Measurements from ENCODE around the gene NDUFB11.

The NDUFB11 gene

GRCh38 chrX:47174846-47175587, 30.5 kb upstream of the NDUFB11 start:
- no peak for DNase-seq (ENCODE audit: low read depth)
- TF ChIP-seq, protein P1, sequence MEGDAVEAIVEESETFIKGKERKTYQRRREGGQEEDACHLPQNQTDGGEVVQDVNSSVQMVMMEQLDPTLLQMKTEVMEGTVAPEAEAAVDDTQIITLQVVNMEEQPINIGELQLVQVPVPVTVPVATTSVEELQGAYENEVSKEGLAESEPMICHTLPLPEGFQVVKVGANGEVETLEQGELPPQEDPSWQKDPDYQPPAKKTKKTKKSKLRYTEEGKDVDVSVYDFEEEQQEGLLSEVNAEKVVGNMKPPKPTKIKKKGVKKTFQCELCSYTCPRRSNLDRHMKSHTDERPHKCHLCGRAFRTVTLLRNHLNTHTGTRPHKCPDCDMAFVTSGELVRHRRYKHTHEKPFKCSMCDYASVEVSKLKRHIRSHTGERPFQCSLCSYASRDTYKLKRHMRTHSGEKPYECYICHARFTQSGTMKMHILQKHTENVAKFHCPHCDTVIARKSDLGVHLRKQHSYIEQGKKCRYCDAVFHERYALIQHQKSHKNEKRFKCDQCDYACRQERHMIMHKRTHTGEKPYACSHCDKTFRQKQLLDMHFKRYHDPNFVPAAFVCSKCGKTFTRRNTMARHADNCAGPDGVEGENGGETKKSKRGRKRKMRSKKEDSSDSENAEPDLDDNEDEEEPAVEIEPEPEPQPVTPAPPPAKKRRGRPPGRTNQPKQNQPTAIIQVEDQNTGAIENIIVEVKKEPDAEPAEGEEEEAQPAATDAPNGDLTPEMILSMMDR (IDR thresholded peaks at IDR 0.05; ENCODE audit: control insufficient read depth, extremely low read depth, insufficient read depth), result no peak
- no peak overlapping the region for H3K4me3 ChIP-seq (ENCODE audit: low read depth, low read length)

GRCh38 chrX:47174376-47174775, 29.9 kb upstream of the NDUFB11 start:
- TF ChIP-seq, protein P1 (IDR thresholded peaks at IDR 0.05; ENCODE audit: control insufficient read depth, extremely low read depth, insufficient read depth), result no peak
- no peak overlapping the region for H3K4me3 ChIP-seq (ENCODE audit: low read depth, low read length)
- DNase-seq (ENCODE audit: low read depth), result no peak

DNA sequence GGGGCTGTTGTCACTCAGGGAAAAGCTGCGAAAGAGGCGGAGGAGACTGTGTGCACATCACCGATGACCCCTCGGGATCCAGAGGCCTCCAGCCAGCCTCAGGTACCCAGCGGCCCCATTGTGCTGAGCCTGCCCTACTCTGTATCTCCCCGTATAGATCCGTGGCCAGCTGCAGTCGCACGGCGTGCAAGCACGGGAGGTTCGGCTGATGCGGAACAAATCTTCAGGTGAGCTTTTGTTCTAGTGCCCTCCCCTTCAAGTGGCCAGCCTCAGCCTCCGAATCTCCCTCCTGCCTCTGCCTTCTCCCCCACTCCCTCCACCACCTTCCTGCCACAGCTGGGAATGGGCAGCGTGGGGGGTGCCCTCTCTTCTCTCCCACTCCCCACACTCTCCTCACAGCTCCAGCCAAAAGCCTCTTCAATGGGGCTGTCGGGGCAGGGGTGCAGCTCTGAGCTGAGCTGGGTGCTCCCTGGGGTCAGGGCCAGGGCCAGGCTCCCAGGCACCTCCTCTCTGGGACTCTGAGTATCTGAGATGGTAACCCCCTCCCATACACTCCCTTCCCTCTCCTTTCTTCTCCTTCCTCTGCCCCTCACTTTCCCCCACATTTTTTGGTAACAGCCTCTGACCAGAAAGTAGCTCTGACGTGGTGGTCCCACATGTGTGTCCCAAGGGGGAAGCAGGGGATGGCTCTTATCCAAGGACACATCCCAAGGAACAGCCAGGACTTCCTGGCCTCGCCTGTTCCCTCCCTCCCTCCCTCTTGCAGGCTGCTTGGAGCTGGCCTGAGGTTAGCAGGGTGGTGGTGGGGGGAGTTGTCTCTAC, 28.7 kb upstream of the NDUFB11 start:
- DNase-seq (ENCODE audit: low read depth), result no peak
- TF ChIP-seq, protein P1 (IDR thresholded peaks at IDR 0.05; ENCODE audit: control insufficient read depth, extremely low read depth, insufficient read depth), result no peak
- H3K4me3 ChIP-seq (ENCODE audit: low read depth, low read length), result no peak overlapping the region

GRCh38 chrX:47172549-47172948, 28.0 kb upstream of the NDUFB11 start:
- DNase-seq (ENCODE audit: low read depth), result no peak
- H3K4me3 ChIP-seq (ENCODE audit: low read depth, low read length), result no peak overlapping the region
- TF ChIP-seq, protein P1 (IDR thresholded peaks at IDR 0.05; ENCODE audit: control insufficient read depth, extremely low read depth, insufficient read depth), result no peak

DNA sequence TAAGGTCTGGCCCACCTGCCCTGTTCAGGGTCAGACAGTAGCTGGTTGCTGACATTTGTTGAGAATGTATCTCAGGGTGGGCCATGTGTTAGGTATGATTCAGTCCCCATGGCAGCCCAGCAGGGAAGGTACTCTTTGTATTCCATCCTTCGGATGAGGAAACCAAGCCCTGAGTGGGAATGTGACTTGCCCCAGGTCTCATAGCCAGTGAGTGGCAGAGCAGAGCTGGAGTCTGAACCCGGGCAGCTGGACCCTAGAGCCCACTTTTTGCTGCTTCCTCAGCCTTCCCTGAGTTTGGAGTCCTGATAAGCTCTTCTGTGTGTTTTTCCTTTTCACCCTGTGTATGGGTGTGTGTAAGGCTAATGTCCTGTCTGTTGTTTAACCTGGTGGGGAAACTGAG, 27.5 kb upstream of the NDUFB11 start:
- H3K4me3 ChIP-seq (ENCODE audit: low read depth, low read length), result no peak overlapping the region
- DNase-seq (ENCODE audit: low read depth), result no peak
- TF ChIP-seq, protein P1 (IDR thresholded peaks at IDR 0.05; ENCODE audit: control insufficient read depth, extremely low read depth, insufficient read depth), result no peak

DNA sequence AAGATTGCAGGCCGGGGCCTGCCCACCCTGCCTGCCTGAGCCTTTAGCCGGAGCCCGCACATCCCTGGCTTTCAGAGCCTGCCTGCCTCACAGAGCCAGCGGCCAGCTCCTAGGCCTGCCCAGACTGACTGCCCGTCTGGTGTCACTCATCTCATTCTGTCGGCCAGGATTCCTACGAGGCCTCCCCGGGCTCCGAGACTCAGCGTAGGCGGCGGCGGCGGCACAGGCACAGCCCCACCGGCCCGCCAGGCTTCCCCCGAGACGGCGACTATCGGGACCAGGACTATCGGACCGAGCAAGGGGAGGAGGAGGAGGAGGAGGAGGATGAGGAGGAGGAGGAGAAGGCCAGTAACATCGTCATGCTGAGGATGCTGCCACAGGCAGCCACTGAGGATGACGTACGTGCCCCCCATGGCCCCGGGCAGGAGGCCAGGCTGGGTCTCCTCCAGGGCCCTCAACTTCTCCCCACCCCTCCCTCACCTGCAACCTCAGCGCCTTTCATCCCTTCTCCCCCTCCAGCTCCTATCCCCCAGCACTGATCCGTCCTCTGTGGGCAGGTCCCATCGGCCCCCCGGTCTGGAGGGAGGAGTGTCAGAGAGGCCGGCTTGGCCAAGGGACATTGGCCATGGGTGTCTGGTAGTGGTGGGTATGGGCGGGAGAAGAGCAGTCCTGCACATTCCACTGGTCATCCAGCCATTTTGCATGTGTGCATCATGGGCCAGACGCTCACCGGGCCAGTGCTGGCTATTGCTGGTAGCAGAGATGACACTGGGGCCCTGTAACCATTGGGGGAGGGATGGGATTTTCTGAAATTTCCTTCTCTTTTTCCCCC, 26.6 kb upstream of the NDUFB11 start:
- no peak overlapping the region for H3K4me3 ChIP-seq (ENCODE audit: low read depth, low read length)
- TF ChIP-seq, protein P1 (IDR thresholded peaks at IDR 0.05; ENCODE audit: control insufficient read depth, extremely low read depth, insufficient read depth), result no peak
- no peak for DNase-seq (ENCODE audit: low read depth)

All from LNCaP clone FGC (cell line).